SH-SY5Y (cell line): ENCODE results near the gene SOS1.

Source experiments
- GATA2 ChIP-seq: IDR thresholded peaks from 2 replicates; pipeline ENCODE4 v1.6.1; 2011; ENCODE audit warnings: mild to moderate bottlenecking, low read depth, low read length
- GATA3 ChIP-seq: IDR thresholded peaks from 2 replicates; pipeline ENCODE4 v1.6.1; 2011; ENCODE audit warnings: low read depth, mild to moderate bottlenecking, low read length, moderate library complexity

- TF ChIP-seq GATA3 (no peak), GATA2 (no peak)
Measured at GRCh38 chr2:39154944-39155343, 34.1 kb upstream of the SOS1 start.
